ENCODE measurements around the gene TRIM37.
A peak's percentile ranks its signal among the peaks of the same experiment; 100 is the strongest.

Gene TRIM37

GRCh38 chr17:59027750-59028149, 78.9 kb downstream of the TRIM37 start:
- DNase-seq: no peak

- no peak for DNase-seq
These were observed 80.3 kb downstream of the TRIM37 start for GRCh38 chr17:59026176-59026939.

DNA sequence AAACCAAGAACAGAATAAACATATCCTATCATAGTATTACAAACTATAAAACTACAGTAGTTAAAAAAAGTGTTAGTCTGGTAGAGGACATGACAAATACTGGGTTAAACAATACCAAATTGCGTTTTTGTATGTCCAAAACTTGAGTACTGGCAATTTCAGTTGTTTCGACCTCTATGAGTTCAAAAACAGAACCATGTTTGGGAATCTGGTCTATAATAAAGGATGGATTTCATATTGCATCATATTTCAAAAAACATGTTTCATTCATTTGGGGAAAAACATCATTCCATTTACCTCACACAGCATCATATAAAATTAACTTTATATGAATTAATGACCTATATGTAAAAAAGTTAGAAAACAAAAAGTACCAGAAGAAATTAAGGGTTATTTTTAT, 81.8 kb downstream of the TRIM37 start:
- DNase-seq: no peak

DNA sequence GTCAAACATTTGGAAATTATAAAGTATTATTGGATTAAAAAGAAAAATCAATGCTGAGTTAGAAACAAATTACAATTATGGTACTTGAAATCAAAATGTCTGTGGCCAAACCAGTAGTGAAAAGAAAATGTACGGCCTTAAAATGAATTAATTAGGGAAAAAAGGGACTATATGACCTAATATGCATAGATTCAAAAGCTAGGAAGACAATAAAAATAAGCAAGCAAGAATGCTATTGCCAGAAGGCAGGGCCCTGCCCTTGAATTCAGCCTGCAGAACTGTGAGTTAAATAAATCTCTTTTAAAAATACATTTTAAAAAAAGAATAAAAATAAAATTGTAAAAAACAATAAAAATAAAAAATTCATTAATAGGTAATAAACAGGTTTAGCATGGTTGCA, 88.7 kb downstream of the TRIM37 start:
- DNase-seq: no peak

GRCh38 chr17:59011975-59012374, 94.7 kb downstream of the TRIM37 start:
- DNase-seq: no peak

DNA sequence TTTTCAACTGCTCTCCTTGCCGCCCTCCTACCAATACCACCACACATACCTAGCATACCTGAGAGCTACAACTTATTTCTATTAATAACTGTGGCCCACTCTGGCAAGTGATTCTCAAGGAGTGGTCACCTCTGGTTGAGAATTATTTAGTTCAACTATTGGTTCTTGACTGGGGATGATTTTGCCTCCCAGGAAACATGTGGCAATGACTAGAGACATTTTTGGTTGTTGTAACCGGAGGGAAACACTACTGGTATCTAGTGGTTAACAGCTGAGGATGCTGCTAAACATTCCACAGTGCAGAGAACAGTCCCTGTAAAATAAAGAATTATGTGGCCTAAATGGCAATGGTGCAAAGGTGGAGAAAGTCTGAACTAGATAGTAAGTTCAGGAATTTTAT, 96.7 kb downstream of the TRIM37 start:
- no peak for DNase-seq

DNA sequence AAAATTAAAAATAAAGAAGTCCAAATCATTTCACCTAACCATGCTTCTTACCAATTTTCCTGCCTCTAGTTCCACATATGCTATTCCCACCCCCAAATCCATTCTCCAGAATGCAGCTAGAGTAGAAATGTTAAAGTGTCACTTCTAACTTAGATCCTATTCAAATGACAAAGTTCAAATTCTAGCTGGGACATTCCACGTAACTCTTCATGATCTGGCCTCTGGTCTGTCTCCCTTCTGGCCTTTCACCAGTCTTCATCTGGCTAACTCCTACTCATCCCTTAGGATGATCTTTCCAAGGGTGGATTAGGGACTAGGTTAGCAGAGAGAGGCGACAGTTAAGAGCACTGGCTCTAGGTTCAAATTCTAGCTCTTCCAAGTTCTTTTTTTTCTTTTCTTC, 97.9 kb downstream of the TRIM37 start:
- no peak for DNase-seq

- DNase-seq: no peak
These were observed 98.7 kb downstream of the TRIM37 start for GRCh38 chr17:59007995-59008394.

- peak; percentile 31 for DNase-seq
These were observed 102.2 kb downstream of the TRIM37 start for GRCh38 chr17:59004338-59005111.

DNA sequence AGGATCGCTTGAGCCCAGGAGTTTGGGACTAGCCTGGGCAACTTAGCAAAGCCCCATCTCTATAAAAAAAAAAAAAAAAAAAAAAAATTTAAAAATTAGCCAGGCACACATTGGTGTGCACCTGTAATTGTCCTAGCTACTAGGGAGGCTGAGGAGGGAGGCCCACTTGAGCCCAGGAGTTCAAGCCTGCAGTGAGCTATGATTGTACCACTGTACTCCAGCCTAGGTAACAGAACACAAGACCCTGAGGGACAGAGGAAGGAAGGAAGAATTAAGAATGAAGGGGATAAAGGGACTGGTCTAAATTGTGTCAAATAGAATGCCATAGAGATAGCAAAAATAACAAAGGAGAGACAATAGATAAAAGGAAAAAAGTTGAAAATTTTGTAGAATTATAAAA, 102.8 kb downstream of the TRIM37 start:
- DNase-seq: no peak

DNA sequence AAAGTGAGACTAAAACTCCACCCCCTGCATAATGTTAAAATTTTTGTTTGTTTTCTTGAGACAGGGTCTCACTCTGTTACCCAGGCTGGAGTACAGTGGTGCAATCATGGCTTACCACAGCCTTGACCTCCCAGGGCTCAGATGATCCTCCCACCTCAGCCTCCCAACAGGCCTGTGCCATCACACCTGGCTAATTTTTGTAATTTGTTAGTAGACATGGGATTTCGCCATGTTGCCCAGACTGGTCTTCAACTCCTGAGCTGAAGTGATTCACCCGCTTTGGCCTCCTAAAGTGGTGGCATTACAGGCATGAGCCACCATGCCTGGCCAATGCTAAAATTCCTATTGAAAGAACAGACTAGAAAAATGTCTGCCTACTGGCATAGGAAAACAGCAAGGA, 103.8 kb downstream of the TRIM37 start:
- no peak for DNase-seq

DNA sequence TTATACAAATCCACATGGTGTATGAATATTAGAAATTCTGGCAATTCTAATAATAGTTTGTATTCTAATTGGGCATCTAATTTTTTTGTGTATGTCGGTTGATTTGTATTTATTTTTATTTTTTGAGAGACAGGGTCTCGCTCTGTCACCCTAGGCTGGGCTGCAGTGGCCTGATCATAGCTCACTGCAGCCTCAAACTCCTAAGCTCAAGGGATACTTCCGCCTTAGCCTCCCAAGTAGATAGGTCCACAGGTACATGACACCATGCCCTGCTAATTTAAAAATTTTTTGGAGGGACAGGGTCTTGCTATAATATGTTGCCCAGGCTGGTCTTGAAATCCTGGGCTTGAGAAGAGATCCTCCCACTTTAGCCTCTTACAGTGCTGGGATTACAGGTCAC, 104.6 kb downstream of the TRIM37 start:
- no peak for DNase-seq

DNA sequence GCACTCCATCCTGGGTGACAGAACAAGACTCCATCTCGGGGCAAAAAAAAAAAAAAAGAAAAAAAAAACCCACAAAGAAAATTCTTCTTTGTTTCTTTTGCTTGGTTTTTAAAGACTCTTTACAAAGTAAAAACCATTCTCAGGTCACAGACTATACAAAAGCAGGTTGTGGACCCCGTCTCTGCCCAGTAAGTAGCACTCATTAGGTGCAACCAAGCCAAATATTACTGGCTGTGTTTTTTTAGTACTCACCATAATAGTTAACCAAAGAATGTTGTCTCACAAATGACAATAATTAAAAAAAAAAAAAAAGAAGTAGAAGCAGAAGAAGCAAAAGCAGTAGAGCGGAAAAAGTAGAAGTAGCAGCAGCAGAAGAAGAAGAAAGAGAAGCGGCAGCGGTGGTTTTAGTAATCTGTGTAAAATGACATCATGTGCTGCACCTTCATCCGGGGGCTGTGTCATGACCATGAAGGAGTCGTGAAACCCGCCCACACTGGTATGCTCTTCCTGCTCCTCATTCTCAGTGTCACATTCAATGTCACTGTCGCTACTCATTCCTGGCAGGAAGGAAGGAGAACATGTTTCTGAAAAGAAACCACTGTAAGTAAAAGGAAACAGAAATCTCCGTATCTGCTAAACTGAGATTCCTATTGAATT, 105.4 kb downstream of the TRIM37 start:
- DNase-seq: no peak

DNA sequence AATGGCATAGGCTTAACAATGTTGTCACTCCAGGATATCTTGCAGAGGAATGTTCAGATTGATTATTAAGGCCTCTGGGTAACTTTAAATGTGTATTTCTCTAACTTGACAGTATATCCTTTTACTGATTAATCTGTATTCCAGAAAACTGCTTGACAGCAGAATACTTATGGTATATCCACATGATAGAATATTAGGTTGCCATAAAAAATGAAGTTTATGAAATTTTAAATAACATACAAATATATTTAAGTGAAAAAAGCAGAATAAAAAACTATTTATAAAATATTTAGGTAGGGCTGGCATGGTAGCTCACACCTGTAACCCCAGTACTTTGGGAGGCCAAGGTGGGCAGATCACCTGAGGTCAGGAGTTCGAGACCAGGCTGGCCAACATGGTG, 106.7 kb downstream of the TRIM37 start:
- no peak for DNase-seq

DNA sequence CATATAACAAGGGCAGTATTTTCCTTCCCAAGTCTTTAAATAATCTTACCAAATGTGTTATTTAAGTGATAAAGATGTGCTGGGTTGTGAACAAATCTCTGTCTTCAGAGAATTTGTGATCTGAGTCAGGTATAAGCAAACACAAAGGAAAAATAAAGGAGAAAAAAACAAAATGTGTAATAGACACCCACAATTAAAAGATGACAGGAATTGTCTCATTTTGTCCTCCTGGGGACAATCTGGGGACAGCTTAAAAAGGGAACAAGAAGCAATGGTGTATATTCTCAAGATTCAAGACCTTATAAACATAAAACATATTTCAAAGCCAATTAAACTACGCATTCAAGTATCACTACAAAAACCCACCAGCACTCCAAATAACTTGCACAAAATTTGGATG, 107.2 kb downstream of the TRIM37 start:
- no peak for DNase-seq

- DNase-seq: no peak
These were observed 107.8 kb downstream of the TRIM37 start for GRCh38 chr17:58998871-58999270.

DNA sequence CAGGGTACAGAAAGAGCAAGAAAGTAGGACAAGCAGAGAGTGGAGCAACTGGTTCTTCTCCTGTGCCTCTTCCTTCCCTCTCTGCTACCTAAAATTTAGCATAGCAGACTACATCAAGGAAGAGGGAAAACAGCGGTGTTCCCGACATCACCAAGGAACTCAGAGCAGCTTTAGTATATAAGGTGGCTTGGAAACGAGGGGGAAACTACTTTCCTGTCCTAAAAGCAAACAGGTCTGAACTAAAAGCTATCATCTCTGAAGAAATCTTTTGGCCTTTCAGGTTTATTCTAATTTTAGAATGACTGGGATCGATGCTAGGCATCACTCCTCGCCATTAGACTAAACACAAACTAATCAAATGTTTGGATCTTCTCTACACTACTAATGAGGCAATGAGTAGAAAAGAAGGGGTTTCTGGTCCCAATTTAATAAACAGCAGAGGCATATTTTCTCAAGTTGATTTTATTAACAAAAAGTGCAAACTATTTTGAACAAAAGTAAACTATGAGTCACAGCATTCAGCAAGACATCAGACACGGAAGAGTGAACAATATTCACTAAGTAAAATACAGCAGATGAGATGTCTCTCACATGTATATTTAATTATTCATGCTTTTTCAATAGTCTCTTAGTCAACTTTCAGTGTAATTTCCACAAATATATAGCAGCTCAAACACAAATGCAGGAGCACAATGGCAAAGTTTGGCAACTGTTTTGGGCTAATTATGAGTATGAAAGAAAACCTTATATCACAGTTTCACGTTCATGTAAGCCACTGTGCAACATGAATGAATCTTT, 108.7 kb downstream of the TRIM37 start:
- no peak for DNase-seq

DNA sequence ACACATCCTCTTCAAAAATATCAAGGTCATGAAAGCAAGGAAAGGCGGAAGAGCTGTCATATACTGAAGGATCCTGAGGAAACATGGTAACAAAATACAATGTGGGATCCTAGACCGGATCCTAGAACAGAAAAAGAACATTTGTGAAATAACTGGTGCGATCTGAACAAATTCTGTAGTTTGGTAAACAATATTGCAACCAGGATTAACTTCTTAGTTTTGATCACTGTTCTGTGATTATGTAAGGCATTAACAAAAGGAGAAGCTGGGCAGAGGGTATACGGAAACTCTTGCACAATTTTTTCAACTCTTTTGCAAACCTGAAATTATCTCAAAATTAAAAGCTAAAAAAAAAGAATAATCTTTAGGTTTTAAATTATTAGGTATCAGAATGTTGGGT, 109.7 kb downstream of the TRIM37 start:
- DNase-seq: no peak

GRCh38 chr17:58995247-58995940, 111.3 kb downstream of the TRIM37 start:
- DNase-seq: no peak

DNA sequence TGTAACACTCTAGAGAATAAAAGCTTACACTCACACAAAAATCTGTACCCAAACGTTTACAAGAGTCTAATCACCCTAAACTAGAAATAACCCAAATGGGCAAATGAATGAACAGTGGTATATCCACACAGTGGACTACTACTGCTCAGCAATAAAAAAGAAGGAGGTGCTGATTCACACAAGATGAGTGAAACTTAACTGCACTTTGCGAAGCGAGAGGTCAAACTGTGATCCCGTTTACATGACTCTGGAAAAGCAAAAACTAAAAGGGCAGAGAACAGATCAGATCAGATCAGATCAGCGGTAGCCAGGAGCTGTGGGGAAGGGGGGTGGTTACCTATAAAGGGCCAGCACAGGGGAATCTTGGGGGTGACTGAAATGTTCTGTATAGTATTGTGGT, 113.4 kb downstream of the TRIM37 start:
- no peak for DNase-seq

DNA sequence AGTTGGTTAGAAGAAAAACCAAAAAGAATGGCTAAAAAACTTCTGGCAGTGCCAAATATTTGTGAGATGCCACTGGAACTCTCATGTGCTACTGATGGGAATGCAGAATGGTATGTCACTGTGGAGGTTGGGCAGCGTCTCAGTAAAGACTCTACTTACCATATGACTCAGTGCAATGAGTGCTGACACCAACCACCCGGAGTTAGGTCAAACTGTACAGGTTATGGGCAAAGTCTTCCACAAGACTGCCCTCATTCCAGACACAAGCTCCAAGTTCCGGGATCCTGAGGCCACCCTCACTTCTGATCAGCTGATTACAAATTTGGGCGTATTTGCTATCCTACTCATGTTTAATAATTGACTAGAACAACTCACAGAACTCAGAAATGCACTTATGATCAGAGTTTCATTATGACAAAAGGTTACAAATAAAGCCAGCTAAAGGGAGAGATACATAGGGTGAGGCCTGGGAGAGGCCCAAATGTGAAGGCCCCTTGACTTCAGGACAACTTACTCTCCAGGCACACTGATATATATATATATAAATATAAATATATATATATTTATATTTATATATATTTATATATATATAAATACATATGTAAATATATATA, 114.9 kb downstream of the TRIM37 start:
- no peak for DNase-seq

DNA sequence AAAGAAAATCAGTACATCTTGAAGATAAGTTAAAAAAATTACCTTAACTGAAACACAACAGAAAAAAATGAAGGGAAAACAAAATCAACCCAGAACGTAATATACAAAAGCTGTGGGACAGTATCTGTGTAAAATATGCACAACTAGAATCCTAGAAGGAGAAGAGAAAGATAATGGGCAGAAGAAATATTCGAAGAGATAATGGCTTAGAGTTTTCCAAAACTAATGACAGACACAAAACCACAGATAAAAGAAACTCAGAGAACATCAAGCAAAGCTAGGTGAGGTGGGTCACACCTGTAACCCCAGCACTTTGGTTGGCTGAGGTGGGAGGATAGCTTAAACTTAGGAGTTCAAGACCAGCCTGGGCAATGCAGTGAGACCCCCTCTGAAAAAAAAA, 117.1 kb downstream of the TRIM37 start:
- no peak for DNase-seq

All from NCI-H1092 (cell line).